GM19193 (cell line): ENCODE data around the gene NTM.

ENCODE experiments used
- POLR2A ChIP-seq: IDR thresholded peaks from 4 replicates; pipeline ENCODE4 v1.6.1; 2011; ENCODE audit not compliant: insufficient read depth, insufficient read length; ENCODE audit errors: extremely low read depth

Gene NTM

DNA sequence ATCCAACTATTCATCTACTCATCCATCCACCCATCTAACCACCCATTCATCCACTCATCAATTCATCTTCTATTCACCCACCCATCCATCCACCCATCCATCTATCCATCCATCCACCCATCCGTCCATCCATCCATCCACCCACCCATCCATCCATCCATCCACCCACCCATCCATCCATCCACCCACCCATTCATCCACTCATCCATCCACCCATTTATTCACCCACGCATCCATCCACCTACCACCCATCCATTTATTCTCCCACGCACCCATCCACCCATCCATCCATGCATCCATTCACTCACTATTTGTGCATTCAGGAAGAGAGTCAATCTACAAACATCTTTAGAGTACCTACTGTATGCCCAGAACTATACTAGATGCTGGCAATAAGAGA, 482.3 kb downstream of the NTM start:
- no peak for TF ChIP-seq POLR2A

DNA sequence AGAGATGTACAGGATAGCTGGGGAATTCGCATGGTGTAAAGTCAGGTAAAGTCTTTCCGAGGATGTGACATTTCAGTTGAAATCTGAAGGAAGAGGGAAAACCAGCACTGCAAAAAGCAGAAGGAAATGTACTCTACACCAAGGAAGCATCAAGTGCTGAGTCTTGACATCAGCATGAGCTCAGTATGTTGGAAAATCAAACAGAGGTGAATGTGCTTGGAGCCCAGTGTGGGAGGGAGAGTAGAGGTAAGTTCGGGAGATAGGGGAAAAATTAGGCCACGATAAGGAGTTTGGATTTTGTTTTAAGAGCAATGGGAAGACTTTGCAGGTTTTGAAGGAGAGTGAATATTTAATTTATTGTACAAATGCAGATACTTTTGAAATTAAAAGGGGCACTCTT, 484.0 kb downstream of the NTM start:
- no peak for TF ChIP-seq POLR2A

DNA sequence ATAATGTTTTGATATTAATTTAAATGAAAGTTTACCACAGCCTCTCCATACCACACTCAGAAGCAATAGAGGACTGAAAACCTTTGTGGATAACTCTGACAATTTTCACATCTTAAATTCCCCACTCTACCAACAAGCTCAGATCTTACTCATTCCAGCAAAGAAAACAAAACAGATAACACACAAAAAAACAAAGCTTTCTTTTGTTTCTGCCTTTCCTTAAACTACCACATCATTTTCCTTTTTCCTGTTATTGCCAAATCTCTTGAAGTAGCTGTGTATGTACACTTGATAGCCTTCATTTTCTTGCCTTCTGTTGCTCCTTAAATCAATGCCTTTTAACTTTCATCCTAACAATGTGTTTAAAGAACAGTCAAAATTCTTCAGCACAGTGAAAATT, 484.9 kb downstream of the NTM start:
- no peak for TF ChIP-seq POLR2A

DNA sequence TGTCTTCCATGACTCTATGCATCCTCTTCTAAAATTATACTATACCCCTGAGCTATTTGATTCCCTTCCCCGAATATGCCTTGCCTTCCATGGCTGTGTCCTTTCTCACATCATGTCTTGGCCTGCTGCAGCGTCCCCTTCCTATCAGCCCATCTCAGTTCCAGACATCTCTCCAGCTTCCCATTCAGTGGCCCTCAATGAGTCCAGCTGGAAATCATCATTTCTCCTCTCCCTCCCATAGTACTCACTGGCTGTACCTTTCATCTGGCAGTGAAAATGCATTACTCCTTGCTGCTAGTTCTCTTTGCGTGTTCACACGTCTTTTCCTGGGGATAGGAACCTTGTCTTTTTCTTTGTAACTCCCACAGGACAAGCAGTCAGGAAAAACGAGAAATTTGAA, 486.8 kb downstream of the NTM start:
- no peak for TF ChIP-seq POLR2A

DNA sequence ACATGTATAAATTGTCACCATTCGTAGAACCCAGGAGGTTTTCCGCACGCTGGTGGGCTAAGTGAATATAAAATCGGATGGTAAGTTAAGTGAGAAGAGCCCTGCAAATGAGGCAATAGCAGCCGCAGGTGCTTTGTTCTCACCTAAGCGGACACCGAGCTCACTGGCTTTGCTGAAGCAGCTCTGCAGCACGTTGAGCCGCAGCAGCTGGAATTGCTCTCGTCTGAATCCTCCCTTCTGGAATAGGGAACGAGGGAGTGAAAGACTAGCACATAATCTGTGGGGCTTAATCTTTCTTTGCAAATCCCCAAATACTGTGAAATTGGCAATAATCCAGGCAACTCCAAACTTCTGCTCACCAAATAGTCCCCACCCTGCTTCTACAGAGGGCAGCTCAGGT, 488.1 kb downstream of the NTM start:
- no peak for TF ChIP-seq POLR2A

DNA sequence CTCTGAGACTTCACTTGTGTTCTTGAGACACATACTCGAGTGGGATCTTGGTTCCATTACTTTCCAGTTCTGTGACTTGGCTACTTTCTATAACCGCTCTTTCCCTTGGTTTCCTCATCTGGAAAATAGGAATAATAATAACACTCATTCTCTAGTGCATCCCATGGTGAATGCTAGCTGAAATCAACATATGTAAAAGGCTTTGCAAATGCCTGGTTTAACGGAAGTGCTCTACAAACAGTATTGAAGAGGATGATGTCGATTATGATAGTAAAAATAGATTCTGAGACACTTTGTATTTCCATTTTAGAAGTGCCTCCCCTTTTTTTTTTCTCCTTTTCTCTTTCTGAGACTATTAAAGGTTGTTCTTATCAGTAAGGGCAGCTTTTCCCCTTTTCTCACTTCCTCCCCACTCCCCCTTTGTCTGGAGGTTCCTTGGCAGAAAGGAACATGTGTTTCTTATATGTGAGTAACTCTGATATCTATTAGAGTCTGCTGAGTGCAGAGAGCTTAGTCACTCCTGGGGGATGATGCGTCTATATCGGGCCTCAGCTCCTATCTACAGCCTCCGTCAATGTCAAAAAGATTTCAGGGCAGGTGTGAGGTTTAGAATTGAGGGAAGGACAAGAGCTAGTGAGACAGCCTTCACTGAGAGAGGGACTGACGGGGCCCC, 489.3 kb downstream of the NTM start:
- no peak for TF ChIP-seq POLR2A

DNA sequence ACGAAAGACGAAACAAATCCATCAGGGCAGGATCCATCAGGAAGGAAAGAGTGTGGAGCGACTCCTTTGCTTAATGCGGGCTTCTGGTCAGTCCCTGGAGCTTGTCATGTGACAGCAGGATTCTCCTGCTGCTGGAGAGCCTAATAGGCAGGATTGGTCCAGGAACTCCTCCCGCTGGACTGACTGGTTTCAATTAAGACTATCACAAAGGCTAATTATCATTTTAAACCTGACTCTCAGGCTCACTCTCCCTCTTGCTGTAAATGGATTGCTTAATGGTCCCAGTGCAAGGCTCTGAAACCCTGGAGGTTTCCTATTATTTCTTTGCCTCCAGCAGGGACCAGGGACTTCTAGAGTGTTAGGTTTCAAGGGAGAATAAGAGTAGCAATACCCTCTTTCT, 493.8 kb downstream of the NTM start:
- TF ChIP-seq POLR2A, result no peak

DNA sequence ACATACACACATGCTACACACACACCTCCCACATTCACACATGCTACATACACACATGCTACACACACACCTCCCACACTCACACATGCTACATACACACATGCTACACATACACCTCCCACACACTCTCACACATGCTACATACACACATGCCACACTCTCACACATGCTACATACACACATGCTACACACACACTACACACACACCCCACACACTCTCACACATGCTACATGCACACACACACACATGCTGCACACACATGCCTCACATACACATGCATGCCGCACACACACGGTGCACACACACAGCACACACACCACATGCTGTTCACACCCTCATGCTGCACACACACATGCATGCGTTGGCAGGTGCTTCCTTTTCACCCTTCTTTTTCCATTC, 495.4 kb downstream of the NTM start:
- no peak for TF ChIP-seq POLR2A

DNA sequence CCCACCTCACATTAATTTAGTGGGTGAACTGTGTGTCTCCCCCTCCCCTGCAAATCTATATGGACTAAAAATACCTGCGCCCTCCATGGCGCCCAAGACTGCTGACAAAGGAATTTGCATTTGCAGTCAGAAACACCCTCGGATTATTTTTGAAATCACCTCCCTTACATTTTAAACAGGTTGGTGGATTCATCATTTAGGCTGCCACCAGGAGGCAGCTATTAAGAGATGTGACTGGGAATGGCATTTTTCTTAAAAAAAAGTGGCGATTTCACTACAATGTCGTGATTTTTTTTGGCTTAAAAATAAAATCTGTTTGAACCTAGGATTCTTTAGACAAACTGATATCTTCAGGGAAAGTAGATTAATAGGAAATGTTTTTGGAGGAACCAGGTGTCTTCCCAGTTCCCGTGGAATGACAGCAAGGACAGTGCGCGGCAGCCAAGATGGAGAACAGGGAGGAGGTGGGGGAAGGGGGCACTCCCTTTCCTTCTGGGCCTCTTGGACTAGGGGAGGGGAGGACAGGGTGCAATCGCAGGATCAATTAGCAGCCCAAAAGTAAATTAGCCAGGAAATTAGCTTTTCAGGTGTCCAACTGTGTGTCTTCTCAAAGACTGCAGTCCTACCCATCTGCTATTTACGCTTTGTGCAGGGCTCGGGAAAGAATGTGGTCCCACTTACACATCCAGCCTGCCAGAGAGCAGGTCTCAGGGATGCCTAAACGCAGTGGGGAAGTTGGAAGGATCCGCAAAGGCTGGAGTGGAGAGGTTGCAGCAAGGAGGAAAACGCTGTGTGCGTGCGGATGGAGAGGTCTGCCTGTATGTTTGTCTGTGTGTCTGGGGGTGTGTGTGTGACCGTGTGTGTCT, 496.4 kb downstream of the NTM start:
- no peak for TF ChIP-seq POLR2A

DNA sequence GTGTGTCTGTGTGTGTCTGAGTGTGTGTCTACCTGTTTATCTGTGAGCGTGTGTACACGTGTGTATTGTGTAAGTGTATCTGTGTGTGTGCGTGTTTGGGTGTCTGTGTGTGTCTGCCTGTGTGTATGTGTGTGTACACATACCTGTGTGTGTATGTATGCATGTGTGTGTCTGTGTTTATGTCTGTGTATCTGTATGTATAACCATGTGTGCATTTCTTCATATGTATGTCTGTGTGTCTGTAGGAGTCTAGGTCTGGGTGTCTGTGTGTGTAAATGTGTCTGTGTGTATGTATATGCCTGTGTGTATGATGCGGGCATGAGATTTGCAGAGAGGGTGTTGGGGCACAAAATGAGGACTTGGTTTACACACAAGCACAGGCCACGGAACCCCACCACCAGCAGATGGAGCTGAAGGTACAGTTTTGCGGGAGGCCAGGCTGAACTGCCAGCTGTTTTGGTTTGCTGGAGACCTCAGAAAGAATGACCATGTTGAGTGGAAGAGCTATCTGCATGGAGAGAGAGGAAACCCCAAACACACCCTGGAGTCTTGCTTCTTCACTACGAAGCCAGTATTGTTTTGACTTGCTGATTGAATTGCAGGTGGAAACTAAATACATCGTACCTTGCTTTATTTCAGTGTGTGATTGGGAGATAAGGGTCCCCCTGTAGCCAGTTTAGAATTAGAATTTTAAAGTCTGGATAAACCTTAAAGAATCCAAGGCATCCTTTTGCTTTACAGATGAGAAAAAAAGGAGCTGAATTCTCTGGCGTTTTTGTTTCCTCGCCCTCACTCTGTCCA, 497.2 kb downstream of the NTM start:
- no peak for TF ChIP-seq POLR2A

DNA sequence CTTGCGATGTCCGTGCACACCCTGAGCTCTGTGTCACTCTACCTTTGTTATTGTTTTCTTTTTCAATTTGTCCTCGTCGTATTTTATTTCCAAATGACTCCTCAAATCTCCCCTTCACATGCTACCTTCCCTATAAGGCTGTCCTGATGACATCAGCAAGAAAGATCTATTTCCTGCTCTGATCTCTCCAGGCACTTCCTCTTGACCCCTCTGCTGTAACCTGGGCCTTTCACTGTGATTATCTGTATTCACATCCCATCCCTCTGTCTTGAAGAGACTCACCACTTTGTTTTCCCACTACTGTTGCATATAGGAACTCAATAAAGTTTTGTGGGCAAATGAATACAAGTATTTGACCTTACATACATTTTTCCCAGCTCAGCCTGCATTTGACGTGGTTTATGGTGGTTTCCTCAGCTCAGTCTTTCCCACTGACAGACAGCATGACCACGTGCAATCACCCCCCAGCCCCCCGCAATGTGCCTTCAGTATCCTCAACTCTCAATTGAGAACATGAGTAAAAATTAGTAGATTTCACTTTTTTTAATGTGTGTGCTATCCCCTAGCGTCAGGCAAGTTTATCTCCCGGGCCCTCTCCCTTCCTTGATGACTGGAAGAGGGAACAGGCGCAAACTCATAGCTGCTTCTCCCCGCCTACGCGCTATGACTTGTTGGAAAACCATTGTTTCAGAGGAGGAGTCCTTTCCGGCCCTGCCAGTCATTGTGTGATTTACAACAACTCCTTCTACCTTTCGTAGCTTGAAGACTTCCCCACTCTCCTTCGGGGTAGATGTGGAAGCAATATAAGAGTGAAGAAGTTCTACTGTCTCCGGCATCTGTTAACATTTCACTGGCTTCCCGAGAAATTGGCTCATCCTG, 498.5 kb downstream of the NTM start:
- TF ChIP-seq POLR2A, result no peak

DNA sequence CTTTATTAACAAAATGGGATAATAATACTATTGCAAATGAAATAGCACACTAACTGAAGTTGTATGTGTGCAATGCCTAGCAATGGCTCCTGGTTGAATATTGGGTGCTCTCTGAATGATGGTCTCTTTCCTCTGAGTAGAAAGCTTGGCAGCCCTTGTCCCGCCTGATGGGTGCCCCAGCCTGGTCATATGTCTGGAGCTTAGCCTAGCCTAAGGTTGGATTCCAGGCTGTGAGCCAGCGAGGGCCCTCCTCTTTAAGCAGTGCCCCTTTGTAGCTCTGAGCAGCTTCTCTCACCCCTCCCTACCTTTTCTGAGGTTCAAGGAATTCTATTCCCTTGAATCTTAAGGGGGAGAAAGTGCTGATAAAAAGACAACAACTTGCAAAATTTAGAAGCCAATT, 499.9 kb downstream of the NTM start:
- TF ChIP-seq POLR2A, result no peak

DNA sequence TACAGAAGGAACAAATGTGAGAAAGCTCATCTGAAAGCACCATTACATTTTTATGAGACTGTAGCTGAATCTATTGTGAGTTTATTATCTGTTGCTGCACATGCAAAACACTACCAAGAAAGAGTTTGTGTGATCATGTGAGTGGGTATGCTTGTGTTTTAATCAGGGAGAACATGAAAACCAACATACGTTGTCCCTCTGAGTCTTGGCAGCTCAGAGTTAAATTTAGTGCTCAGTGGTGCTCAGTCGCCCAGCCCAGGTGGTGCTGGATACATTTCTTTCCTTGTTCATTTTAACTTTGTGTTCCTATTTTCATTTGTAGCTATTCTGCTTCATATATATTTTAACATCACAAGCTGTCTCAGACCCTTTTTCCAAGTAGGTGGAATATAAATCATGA, 500.6 kb downstream of the NTM start:
- no peak for TF ChIP-seq POLR2A

DNA sequence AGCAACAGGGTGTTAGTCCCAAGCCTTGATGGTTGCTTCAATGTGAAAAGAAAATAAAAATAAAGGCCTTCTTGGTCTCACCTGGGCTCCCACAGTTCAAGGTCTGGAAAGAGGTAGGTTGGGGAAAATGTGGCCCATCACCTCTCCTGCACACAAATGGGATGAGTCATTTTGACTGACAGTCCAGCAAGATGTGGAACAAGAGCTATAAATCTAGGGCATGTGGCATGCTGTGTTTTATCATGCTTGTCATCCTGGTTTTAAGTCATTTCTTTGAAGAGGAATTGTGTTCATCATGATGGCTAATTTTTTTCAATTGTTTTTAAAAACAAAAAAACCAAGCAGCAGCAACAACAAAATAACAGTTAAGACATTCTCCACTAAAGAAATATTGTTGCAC, 503.7 kb downstream of the NTM start:
- TF ChIP-seq POLR2A, result no peak

DNA sequence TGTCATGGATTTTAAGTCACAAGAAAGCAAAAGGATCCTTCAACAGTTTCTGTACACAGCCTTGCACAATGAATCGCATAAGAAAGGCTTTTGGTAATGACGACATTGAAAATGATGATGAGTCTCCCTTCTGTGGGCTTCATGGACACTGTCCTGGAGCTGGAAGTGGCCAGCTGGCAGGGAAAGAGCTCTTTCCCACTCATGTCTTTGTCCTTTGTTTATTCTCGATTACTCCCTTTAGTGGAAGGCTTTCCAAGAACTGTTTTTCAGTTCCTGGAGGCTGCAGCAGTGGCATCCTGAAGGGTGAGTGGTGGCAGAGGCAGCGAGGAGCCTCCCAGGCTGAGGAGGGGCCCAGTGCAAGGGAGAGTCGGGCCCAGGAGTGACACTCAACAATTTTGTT, 505.2 kb downstream of the NTM start:
- no peak for TF ChIP-seq POLR2A

DNA sequence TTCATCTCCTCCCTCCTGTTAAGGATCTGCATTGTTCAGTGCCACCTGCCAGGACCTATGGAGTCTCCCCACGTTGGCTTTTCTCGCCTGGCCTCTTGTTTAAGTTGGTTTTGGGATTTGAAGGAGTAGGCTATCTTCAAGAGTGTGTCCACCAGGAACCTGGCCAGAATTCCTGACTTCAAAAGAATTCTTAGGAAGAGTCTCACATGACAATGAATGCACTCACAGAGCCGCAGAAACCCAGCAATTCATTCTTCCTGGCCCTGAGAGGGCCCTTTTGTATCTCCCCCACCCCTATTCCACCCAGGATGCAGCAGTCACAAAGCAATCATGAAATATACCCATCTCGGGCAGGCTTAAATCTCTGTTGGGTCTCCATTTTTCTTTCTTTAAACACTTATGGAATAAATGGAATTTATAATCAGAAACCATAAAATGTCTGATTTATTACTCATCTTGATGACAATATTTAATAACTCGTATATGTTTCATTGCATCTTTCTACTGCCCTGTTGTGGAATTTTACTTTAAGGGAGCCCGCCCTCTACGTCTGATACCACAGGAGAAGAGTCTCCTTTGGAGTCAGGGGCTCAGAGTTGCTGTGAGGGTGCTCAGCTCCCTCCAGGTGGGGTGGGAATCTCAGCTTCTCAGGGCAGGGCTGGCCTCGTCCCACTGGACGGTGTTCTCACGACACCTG, 507.0 kb downstream of the NTM start:
- no peak for TF ChIP-seq POLR2A
